CD14-positive monocyte (primary cell): ENCODE data around the gene CTDP1. TPM values are rescaled to one million over a fixed set of nuclear protein-coding genes. Genes with fewer than 3 reads are reported as not detected.
A peak's percentile ranks its signal among the peaks of the same experiment; 100 is the strongest.

Experiments
- DNase-seq, 3 donors: peaks; one replicate each; pipeline ENCODE4 v3.0.0-alpha.2; 2011 to 2022
- H2AFZ ChIP-seq: 2 replicates; pipeline ENCODE4 v1.6.0; 2012; ENCODE audit warnings: mild to moderate bottlenecking, low read depth, low read length, inconsistent platforms; ENCODE audit not compliant: insufficient read depth, poor library complexity, severe bottlenecking
- H3K27ac ChIP-seq, 2 donors: 1 replicate in 1 of 2; 2 replicates in 1 of 2; pipeline ENCODE4 v1.5.1; 2012 to 2013; ENCODE audit warnings: low read length in 2 of 2, control low read depth in 1 of 2, inconsistent platforms in 1 of 2, low read depth in 1 of 2, mild to moderate bottlenecking in 1 of 2
- H3K27me3 ChIP-seq, 2 donors: one replicate each; pipeline versions ENCODE4 v1.6.0 to v1.6.1; 2011 to 2013; ENCODE audit warnings: low read length in 2 of 2; ENCODE audit not compliant: control insufficient read depth in 2 of 2, insufficient read depth in 2 of 2
- H3K36me3 ChIP-seq, 2 donors: replicated peaks in 1 of 2; 1 replicate in 1 of 2; 2 replicates in 1 of 2; pipeline versions ENCODE4 v1.5.1 to v1.6.1; 2012 to 2013; ENCODE audit warnings: low read length in 2 of 2, control low read depth in 1 of 2, inconsistent platforms in 1 of 2, mild to moderate bottlenecking in 1 of 2; ENCODE audit not compliant: insufficient read depth in 2 of 2, control insufficient read depth in 1 of 2
- H3K4me1 ChIP-seq, 2 donors: 1 replicate in 1 of 2; 2 replicates in 1 of 2; pipeline versions ENCODE4 v1.5.1 to v1.6.1; 2012 to 2013; ENCODE audit warnings: low read length in 2 of 2, control low read depth in 1 of 2, inconsistent platforms in 1 of 2, mild to moderate bottlenecking in 1 of 2, moderate library complexity in 1 of 2; ENCODE audit not compliant: insufficient read depth in 2 of 2, control insufficient read depth in 1 of 2
- H3K4me2 ChIP-seq: replicated peaks from 2 replicates; pipeline ENCODE3; 2012; ENCODE audit warnings: low read length, moderate library complexity, mild to moderate bottlenecking; ENCODE audit not compliant: poor library complexity, severe bottlenecking; ENCODE audit errors: extremely low read depth
- H3K4me3 ChIP-seq, 3 experiments: fragments of 200-600 bp in 1 of 3; sonication (generic) in 1 of 3; replicated peaks in 1 of 3; 1 replicate in 2 of 3; 2 replicates in 1 of 3; pipeline ENCODE4 v1.5.1; 2011 to 2013; ENCODE audit warnings: low read length in 3 of 3, mild to moderate bottlenecking in 3 of 3, control low read depth in 2 of 3, low read depth in 2 of 3, inconsistent platforms in 1 of 3, moderate library complexity in 1 of 3
- H3K79me2 ChIP-seq: 2 replicates; pipeline ENCODE4 v1.6.0; 2012; ENCODE audit warnings: mild to moderate bottlenecking, control low read depth, inconsistent platforms, low read length, moderate library complexity; ENCODE audit not compliant: insufficient read depth
- H3K9ac ChIP-seq: 2 replicates; pipeline ENCODE4 v1.6.0; 2017; ENCODE audit warnings: low read length, mild to moderate bottlenecking; ENCODE audit not compliant: insufficient read depth, poor library complexity, severe bottlenecking
- H3K9me3 ChIP-seq, 2 donors: replicated peaks in 1 of 2; 1 replicate in 1 of 2; 2 replicates in 1 of 2; pipeline versions ENCODE4 v1.5.1 to v1.6.1; 2012 to 2013; ENCODE audit warnings: low read length in 2 of 2, control low read depth in 1 of 2; ENCODE audit not compliant: control insufficient read depth in 1 of 2, insufficient read depth in 1 of 2
- H4K20me1 ChIP-seq: 2 replicates; pipeline ENCODE4 v1.6.0; 2012; ENCODE audit warnings: mild to moderate bottlenecking, low read length, control low read depth, moderate library complexity; ENCODE audit not compliant: insufficient read depth
- H3K27ac Mint-ChIP-seq, 7 donors: one replicate each; pipeline ENCODE4 v1.8.0; 2020; ENCODE audit warnings: mild to moderate bottlenecking in 7 of 7, mixed read lengths in 7 of 7, moderate library complexity in 6 of 7, inconsistent platforms in 2 of 7
- H3K27me3 Mint-ChIP-seq, 3 donors: one replicate each; pipeline ENCODE4 v1.8.0; 2021 to 2022; ENCODE audit warnings: low read depth in 3 of 3, mild to moderate bottlenecking in 3 of 3, mixed read lengths in 3 of 3, moderate library complexity in 3 of 3, inconsistent platforms in 1 of 3
- H3K36me3 Mint-ChIP-seq, 2 donors: one replicate each; pipeline ENCODE4 v1.8.0; 2020; ENCODE audit warnings: mixed read lengths in 2 of 2, inconsistent platforms in 1 of 2, mild to moderate bottlenecking in 1 of 2
- H3K4me1 Mint-ChIP-seq: one replicate; pipeline ENCODE4 v1.8.0; 2020; ENCODE audit warnings: mild to moderate bottlenecking, mixed read lengths
- H3K4me3 Mint-ChIP-seq, 2 donors: one replicate each; pipeline ENCODE4 v1.8.0; 2020; ENCODE audit warnings: mild to moderate bottlenecking in 2 of 2, mixed read lengths in 2 of 2, moderate library complexity in 1 of 2
- H3K9me3 Mint-ChIP-seq, 7 donors: one replicate each; pipeline ENCODE4 v1.8.0; 2020 to 2022; ENCODE audit warnings: mixed read lengths in 7 of 7, mild to moderate bottlenecking in 6 of 7, moderate library complexity in 6 of 7, inconsistent platforms in 2 of 7
- WGBS: methylation state at CpG from one replicate; pipeline ENCODE4 v1.1.5; 2013; ENCODE audit warnings: missing lambda C conversion rate; ENCODE audit not compliant: insufficient coverage; 5-methylcytosine and 5-hydroxymethylcytosine counted together
- intact Hi-C, 2 donors: fragments of 100-400 bp; cut with micrococcal nuclease; formaldehyde crosslinking; loops; one replicate each; pipeline versions ENCODE4 v1.15.0 to v1.15.1; 2023
- polyA plus RNA-seq, 3 donors: library from polyadenylated mRNA; depleted of rRNA in 1 of 3; unstranded in 2 of 3; stranded (reverse) in 1 of 3; fragments of 300-500 nt in 2 of 3; fragments of >200 nt in 1 of 3; fragmentation: Illumina TruSeq in 2 of 3; gene quantifications; 1 replicate in 2 of 3; 2 replicates in 1 of 3; pipeline ENCODE4 v1.2.3, GENCODE V29; 2012 to 2021
- TF ChIP-seq, protein P1 (sequence below): fragments of 200-600 bp; IDR thresholded peaks from one replicate; pipeline ENCODE4 v1.8.0; 2022; ENCODE audit warnings: antibody characterized with exemption, mild to moderate bottlenecking

The CTDP1 gene
- polyA plus RNA-seq, 3 donors = 9.1 to 13.9 (median 9.1) TPM

DNA sequence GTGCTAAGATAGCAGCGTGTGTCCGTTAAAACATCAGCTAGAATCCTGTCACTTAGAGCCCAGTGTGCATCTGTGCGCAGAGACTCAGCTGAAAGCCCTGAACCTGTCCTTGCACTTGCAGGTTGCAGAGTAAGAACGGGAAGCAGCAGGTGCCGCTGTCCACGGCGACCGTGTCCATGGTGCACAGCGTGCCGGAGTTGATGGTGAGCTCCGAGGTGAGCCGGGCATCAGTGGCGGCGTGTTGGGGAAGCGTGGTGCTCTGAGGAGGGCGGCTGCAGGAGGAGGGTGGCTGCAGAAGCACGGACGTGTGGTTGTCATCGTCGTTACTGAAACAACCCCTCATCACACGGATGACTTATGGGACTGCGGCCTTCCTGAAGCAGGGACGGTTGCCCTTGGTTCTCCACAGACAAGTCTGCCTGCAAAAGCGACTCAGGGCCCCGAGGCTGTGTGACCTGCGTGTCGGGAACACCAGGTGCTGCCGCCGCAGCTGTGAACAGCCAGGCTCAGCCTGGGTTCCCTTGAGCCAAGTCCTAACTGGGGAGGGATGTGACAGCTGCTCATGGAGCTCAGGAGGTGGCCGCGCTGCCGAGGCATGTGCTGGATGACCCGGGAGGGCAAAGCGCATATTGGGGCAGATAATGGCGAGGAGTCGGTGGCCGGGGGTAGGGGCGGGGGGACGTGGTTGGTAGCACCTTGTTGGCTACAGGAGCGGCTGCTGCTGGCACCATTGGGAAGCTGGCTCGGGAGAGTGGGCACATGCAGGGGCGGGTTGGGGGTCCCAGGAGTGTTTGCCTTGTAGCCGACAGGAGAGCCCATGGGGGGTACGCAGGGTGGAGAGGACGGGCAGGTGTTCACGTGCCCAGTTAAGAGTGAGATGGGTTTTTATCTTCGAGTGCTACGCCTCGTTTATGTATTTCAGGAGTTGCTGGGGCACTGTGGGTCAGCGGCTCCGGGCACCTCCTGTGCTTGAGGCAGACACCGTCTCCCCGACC lies 16.6 kb downstream of the CTDP1 start:
- Mint-ChIP-seq H3K4me3 (no peak overlapping the region), H3K36me3 (peaks cover 70 to 78% of the 10 kb centered on the region in 2 donors), H3K27ac (no peak overlapping the region)

GRCh38 chr18:79697178-79697577 lies 17.6 kb downstream of the CTDP1 start:
- H3K4me3 ChIP-seq = no peak overlapping the region
- H3K4me1 ChIP-seq = no peaks in the 10 kb centered on the region
- DNase-seq = no peak
- Mint-ChIP-seq H3K27ac (peak overlapping the region in 1 of 7 donors; percentile 18), H3K27me3 (peaks cover 0 to 4% (median 2%) of the 10 kb centered on the region in 3 donors), H3K9me3 (peaks cover 0 to 2% (median 0%) of the 10 kb centered on the region in 7 donors), H3K36me3 (peaks cover 76 to 84% of the 10 kb centered on the region in 2 donors), H3K4me3 (no peak overlapping the region), H3K4me1 (peaks cover 1% of the 10 kb centered on the region)
- TF ChIP-seq, protein P1, sequence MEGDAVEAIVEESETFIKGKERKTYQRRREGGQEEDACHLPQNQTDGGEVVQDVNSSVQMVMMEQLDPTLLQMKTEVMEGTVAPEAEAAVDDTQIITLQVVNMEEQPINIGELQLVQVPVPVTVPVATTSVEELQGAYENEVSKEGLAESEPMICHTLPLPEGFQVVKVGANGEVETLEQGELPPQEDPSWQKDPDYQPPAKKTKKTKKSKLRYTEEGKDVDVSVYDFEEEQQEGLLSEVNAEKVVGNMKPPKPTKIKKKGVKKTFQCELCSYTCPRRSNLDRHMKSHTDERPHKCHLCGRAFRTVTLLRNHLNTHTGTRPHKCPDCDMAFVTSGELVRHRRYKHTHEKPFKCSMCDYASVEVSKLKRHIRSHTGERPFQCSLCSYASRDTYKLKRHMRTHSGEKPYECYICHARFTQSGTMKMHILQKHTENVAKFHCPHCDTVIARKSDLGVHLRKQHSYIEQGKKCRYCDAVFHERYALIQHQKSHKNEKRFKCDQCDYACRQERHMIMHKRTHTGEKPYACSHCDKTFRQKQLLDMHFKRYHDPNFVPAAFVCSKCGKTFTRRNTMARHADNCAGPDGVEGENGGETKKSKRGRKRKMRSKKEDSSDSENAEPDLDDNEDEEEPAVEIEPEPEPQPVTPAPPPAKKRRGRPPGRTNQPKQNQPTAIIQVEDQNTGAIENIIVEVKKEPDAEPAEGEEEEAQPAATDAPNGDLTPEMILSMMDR = no peak
- H2AFZ ChIP-seq = no peak overlapping the region
- H3K36me3 ChIP-seq = peaks cover 64 to 73% of the 10 kb centered on the region in 2 donors
- H3K4me2 ChIP-seq = no peak overlapping the region
- H3K9me3 ChIP-seq = no peaks in the 10 kb centered on the region
- peaks cover 84% of the 10 kb centered on the region for H4K20me1 ChIP-seq
- intact Hi-C loops = no loop called here
- peaks cover 73% of the 10 kb centered on the region for H3K79me2 ChIP-seq
- no peak overlapping the region for H3K9ac ChIP-seq
- H3K27ac ChIP-seq = no peak overlapping the region
- 96% methylated on average over 23 of the region's 24 CpGs for WGBS
- no peaks in the 10 kb centered on the region for H3K27me3 ChIP-seq

More for the DNA sequence above, 16.6 kb downstream of the CTDP1 start:
- no peak overlapping the region for H3K4me3 ChIP-seq
- H3K27ac ChIP-seq = no peak overlapping the region
- 96% methylated on average over 51 of the region's 53 CpGs for WGBS
- H2AFZ ChIP-seq = no peak overlapping the region
- peaks cover 61 to 66% of the 10 kb centered on the region in 2 donors for H3K36me3 ChIP-seq
- TF ChIP-seq, protein P1 = no peak
- intact Hi-C loops = no loop called here
- H3K27me3 ChIP-seq = no peaks in the 10 kb centered on the region
- no peak overlapping the region for H3K9ac ChIP-seq
- H3K4me2 ChIP-seq = no peak overlapping the region
- H3K9me3 ChIP-seq = no peaks in the 10 kb centered on the region
- H3K4me1 ChIP-seq = no peaks in the 10 kb centered on the region
- no peak for DNase-seq
- Mint-ChIP-seq H3K9me3 (peaks cover 0 to 2% (median 0%) of the 10 kb centered on the region in 7 donors), H3K4me1 (peaks cover 1% of the 10 kb centered on the region), H3K27me3 (peaks cover 0 to 4% (median 2%) of the 10 kb centered on the region in 3 donors)
- peaks cover 89% of the 10 kb centered on the region for H4K20me1 ChIP-seq
- peaks cover 78% of the 10 kb centered on the region for H3K79me2 ChIP-seq
